RWPE2 (cell line): Measurements from ENCODE around the gene DUSP15.
"Not testable (repeated sequence)": the region's sequence is repeated elsewhere in the genome, so short reads cannot be mapped to it uniquely, and the experiment has no call there.

Source experiments
- ATAC-seq: fragments of 200-7000 bp; cut with Tn5 transposase; 3 replicates; pipeline ENCODE4 v1.9.1; 2021; ENCODE audit warnings: low read depth
- DNase-seq: peaks from one replicate; pipeline ENCODE4 v3.0.0-alpha.2; 2020; ENCODE audit warnings: low spot score
- H3K27ac ChIP-seq: fragments of 450-650 bp; 2 replicates; pipeline ENCODE4 v1.5.1; 2017; ENCODE audit warnings: mild to moderate bottlenecking; ENCODE audit not compliant: poor library complexity, severe bottlenecking
- H3K27me3 ChIP-seq: fragments of 250-450 bp; sonication (Bioruptor Pico); 2 replicates; pipeline ENCODE4 v1.5.1; 2021; ENCODE audit warnings: mild to moderate bottlenecking, moderate library complexity; ENCODE audit not compliant: insufficient read depth, poor library complexity, severe bottlenecking
- H3K36me3 ChIP-seq: fragments of 250-450 bp; sonication (Bioruptor Pico); 2 replicates; pipeline ENCODE4 v1.5.1; 2020; ENCODE audit warnings: low read depth, mild to moderate bottlenecking, moderate library complexity
- H3K4me1 ChIP-seq: fragments of 250-450 bp; sonication (Bioruptor Pico); 2 replicates; pipeline ENCODE4 v1.5.1; 2021; ENCODE audit warnings: mild to moderate bottlenecking, moderate library complexity; ENCODE audit not compliant: insufficient read depth, poor library complexity, severe bottlenecking
- H3K4me3 ChIP-seq: fragments of 250-450 bp; sonication (Bioruptor Pico); 2 replicates; pipeline ENCODE4 v1.5.1; 2021; ENCODE audit warnings: mild to moderate bottlenecking, moderate library complexity; ENCODE audit not compliant: severe bottlenecking
- H3K9me3 ChIP-seq: fragments of 250-450 bp; sonication (Bioruptor Pico); 2 replicates; pipeline ENCODE4 v1.5.1; 2021; ENCODE audit warnings: mild to moderate bottlenecking, moderate library complexity; ENCODE audit not compliant: severe bottlenecking
- TF ChIP-seq, protein P1 (sequence below): fragments of 450-650 bp; IDR thresholded peaks from one replicate; pipeline ENCODE4 v1.5.1; 2017; ENCODE audit warnings: mild to moderate bottlenecking, moderate library complexity; ENCODE audit not compliant: poor library complexity, severe bottlenecking

DUSP15 gene

DNA sequence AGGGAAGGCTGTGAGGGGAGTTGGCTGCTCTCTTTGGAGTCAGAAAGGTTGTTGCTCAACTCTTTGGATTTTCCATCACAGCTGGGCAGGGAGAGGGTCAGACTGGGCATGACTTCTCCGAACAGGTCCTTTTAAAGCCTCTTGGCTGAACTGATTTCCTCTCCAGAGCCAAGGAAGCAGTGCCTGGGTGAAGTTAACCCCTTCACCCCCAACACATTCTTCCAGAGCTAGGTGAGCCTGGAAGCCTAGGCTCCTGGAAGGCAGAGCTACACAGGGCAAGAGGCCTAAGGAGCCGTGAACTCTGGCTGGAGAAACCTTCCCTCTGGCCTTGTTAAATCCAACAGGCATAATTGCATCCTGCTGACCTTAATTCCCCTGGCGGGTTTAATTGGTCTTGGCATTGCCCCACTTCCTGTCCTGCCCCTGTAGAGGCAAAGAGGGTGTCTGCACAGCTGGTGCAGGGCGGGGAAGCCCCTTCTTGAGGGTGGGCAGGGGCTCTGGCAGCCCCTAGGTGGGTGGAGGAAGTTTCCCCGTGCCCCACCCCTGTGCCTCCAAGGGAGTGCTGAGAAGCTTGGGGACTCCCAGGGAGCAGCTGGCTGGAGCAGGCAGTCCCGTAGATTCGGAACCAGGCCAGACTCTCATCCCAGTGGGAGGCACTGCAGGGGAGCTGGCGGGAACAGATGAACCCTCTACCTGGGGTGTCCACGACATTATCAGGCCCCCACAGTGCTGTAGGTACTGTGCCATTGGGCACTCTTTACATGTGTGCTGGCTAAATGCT lies 54.7 kb downstream of the DUSP15 start:
- ATAC-seq, result peak; percentile 15; the same call in 2 of the 3 replicates
- no peak overlapping the region for H3K27ac ChIP-seq
- no peaks in the 10 kb centered on the region for H3K27me3 ChIP-seq
- H3K4me3 ChIP-seq, result no peak overlapping the region
- no peaks in the 10 kb centered on the region for H3K36me3 ChIP-seq
- no peaks in the 10 kb centered on the region for H3K4me1 ChIP-seq
- peak; percentile 77 for DNase-seq
- TF ChIP-seq, protein P1, sequence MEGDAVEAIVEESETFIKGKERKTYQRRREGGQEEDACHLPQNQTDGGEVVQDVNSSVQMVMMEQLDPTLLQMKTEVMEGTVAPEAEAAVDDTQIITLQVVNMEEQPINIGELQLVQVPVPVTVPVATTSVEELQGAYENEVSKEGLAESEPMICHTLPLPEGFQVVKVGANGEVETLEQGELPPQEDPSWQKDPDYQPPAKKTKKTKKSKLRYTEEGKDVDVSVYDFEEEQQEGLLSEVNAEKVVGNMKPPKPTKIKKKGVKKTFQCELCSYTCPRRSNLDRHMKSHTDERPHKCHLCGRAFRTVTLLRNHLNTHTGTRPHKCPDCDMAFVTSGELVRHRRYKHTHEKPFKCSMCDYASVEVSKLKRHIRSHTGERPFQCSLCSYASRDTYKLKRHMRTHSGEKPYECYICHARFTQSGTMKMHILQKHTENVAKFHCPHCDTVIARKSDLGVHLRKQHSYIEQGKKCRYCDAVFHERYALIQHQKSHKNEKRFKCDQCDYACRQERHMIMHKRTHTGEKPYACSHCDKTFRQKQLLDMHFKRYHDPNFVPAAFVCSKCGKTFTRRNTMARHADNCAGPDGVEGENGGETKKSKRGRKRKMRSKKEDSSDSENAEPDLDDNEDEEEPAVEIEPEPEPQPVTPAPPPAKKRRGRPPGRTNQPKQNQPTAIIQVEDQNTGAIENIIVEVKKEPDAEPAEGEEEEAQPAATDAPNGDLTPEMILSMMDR, result no peak
- no peaks in the 10 kb centered on the region for H3K9me3 ChIP-seq

DNA sequence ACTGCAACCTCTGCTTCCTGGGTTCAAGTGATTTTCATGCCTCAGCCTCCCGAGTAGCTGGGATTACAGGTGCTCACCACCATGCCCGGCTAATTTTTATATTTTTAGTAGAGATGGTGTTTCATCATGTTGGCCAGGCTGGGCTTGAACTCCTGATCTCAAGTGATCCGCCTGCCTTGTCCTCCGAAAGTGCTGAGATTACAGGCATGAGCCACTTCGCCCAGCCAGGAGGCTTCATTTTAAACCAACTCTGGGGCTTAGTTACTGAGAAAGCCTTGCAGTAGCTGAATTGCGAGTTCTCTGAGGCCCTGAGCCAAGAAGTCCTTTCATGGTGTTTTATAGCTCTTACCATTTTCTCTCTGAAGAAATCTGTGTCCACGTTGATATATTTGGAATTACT lies 56.2 kb downstream of the DUSP15 start:
- H3K27me3 ChIP-seq, H3K27ac ChIP-seq, DNase-seq, H3K9me3 ChIP-seq, H3K4me3 ChIP-seq, ATAC-seq, H3K4me1 ChIP-seq, H3K36me3 ChIP-seq: not testable (repeated sequence)

DNA sequence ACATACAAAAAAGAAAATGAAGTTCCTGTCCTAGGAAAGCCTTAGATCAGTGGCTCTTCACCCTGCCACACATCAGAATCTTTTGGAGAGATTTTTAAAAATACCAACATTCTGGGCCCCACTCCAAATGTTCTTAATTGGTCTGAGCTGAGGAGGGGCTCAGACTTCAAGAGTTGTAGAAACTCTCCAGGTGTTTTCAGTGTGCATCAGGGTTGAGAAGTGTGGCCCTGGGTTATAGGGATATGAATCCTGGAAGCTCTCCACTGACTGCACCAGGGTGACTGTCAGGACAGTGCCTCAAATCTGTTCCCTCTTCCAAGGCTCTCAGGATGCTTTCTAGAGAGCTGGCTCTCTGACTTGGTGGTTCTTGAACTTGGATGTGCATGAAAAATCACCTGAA lies 56.7 kb downstream of the DUSP15 start:
- no peak for DNase-seq
- no peaks in the 10 kb centered on the region for H3K9me3 ChIP-seq
- ATAC-seq, result no peak
- no peaks in the 10 kb centered on the region for H3K36me3 ChIP-seq
- TF ChIP-seq, protein P1, result no peak
- no peaks in the 10 kb centered on the region for H3K27me3 ChIP-seq
- no peaks in the 10 kb centered on the region for H3K4me1 ChIP-seq
- H3K4me3 ChIP-seq, result no peak overlapping the region
- no peak overlapping the region for H3K27ac ChIP-seq

DNA sequence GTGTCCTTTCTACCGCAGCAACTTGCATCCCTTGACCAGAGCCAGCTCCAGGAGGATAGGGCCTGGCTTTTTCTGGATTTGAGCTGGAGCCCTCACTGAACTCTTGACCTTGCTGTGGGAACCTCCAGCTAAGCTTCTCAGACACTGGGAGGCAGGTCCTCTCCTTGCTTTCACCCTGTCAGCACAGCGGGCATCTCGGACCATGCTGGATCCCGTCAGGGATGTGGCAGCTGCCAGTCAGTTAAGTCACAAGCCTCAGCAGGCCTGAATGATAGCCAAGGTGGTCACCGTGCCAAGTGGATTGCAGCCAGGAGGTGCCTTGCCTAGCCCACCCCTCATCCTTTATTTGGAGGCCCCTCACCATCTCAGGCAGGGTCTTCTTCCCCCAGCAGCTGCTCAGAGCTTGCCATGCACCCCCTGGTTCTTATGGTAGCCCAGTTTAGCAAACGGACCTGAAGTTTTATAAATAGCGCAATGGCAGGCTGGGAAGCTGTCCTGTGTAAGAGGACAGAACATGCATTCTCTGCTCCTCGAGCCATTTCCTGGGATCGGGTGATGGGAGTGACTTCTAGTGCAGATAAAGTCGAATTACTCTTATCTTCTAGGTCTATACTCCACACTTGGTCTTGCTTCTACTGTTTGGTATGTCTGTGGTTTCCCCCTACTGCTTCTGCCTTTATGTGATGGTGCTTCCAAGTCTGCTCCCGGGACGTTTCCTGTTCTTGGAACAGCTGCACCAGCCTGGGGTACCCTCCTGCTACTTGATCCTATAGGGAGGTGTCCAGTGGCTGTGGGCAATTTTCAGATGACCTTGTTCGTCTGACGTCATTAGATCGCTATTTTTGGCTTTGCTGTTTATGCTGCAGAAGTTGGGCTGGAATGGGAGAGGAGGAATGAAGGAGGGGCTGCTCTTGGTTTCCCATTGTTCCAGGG lies 58.3 kb downstream of the DUSP15 start:
- Histone ChIP-seq H3K36me3 (no peaks in the 10 kb centered on the region), H3K4me1 (no peaks in the 10 kb centered on the region), H3K4me3 (no peak overlapping the region), H3K27ac (no peak overlapping the region), H3K27me3 (no peaks in the 10 kb centered on the region), H3K9me3 (no peaks in the 10 kb centered on the region)
- TF ChIP-seq, protein P1, result no peak
- no peak for ATAC-seq
- peak; percentile 74 for DNase-seq

GRCh38 chr20:31811198-31811597 lies 59.1 kb downstream of the DUSP15 start:
- Histone ChIP-seq H3K4me1 (no peaks in the 10 kb centered on the region), H3K9me3 (no peaks in the 10 kb centered on the region), H3K27me3 (no peaks in the 10 kb centered on the region), H3K27ac (no peak overlapping the region), H3K36me3 (peaks cover 5% of the 10 kb centered on the region; the same call in 1 of the 2 replicates), H3K4me3 (no peak overlapping the region)
- TF ChIP-seq, protein P1, result no peak
- ATAC-seq (no peak), DNase-seq (peak; percentile 72)
